GM23338 (cell line): Measurements from ENCODE around the gene CUTC. TPM values are rescaled to one million over a fixed set of nuclear protein-coding genes. Genes with fewer than 3 reads are reported as not detected.

Source experiments
- ATAC-seq: fragments of 200-7000 bp; cut with Tn5 transposase; 3 replicates; pipeline ENCODE4 v1.9.1; 2020
- DNase-seq: peaks from one replicate; pipeline ENCODE4 v3.0.0-alpha.2; 2015; ENCODE audit warnings: low spot score
- H2AFZ ChIP-seq: fragments of 200-600 bp; sonication (generic); 2 replicates; pipeline ENCODE4 v1.8.0; 2016; ENCODE audit warnings: antibody characterized with exemption, mild to moderate bottlenecking, moderate library complexity
- H3F3A ChIP-seq: fragments of 200-600 bp; sonication (generic); replicated peaks from 2 replicates; pipeline ENCODE4 v1.8.0; 2017; ENCODE audit warnings: antibody characterized with exemption, mixed run types, low read depth
- H3K27ac ChIP-seq: fragments of 200-600 bp; sonication (generic); 2 replicates; pipeline ENCODE4 v1.6.1; 2016; ENCODE audit warnings: low read depth
- H3K27me3 ChIP-seq: fragments of 200-600 bp; sonication (generic); 2 replicates; pipeline ENCODE4 v1.8.0; 2016; ENCODE audit warnings: mild to moderate bottlenecking, mixed run types, moderate library complexity; ENCODE audit not compliant: insufficient read depth
- H3K36me3 ChIP-seq: fragments of 200-600 bp; sonication (generic); 2 replicates; pipeline ENCODE4 v1.8.0; 2016; ENCODE audit warnings: mild to moderate bottlenecking; ENCODE audit not compliant: insufficient read depth
- H3K4me1 ChIP-seq: fragments of 200-600 bp; sonication (generic); 2 replicates; pipeline ENCODE4 v1.8.0; 2016; ENCODE audit warnings: mild to moderate bottlenecking, moderate library complexity; ENCODE audit not compliant: insufficient read depth
- H3K4me2 ChIP-seq: fragments of 200-600 bp; sonication (generic); 2 replicates; pipeline ENCODE4 v1.7.1; 2017; ENCODE audit warnings: mixed run types
- H3K4me3 ChIP-seq: fragments of 200-600 bp; sonication (generic); 2 replicates; pipeline ENCODE4 v1.6.1; 2016; ENCODE audit warnings: mixed run types
- H3K79me2 ChIP-seq: fragments of 200-600 bp; sonication (generic); replicated peaks from 2 replicates; pipeline ENCODE4 v1.8.0; 2017; ENCODE audit warnings: mild to moderate bottlenecking; ENCODE audit not compliant: insufficient read depth
- H3K9me2 ChIP-seq: fragments of 200-600 bp; sonication (generic); 2 replicates; pipeline ENCODE4 v1.8.0; 2017; ENCODE audit not compliant: insufficient read depth
- H4K20me1 ChIP-seq: fragments of 200-600 bp; sonication (generic); replicated peaks from 2 replicates; pipeline ENCODE4 v1.8.0; 2017; ENCODE audit warnings: mild to moderate bottlenecking; ENCODE audit not compliant: insufficient read depth
- H3K27ac Mint-ChIP-seq: 2 replicates; pipeline ENCODE4 v1.8.0; 2020; ENCODE audit warnings: inconsistent platforms, mild to moderate bottlenecking, moderate library complexity, mixed read lengths
- H3K27me3 Mint-ChIP-seq: 3 replicates; pipeline ENCODE4 v1.8.0; 2022; ENCODE audit warnings: low read depth, mild to moderate bottlenecking, moderate library complexity, mixed read lengths, inconsistent platforms; ENCODE audit not compliant: insufficient read depth, poor library complexity
- H3K36me3 Mint-ChIP-seq: 3 replicates; pipeline ENCODE4 v1.8.0; 2021; ENCODE audit warnings: low read depth, mild to moderate bottlenecking, inconsistent platforms, moderate library complexity, mixed read lengths
- H3K4me1 Mint-ChIP-seq: 3 replicates; pipeline ENCODE4 v1.8.0; 2020; ENCODE audit warnings: mild to moderate bottlenecking, inconsistent platforms, mixed read lengths
- H3K4me3 Mint-ChIP-seq: 3 replicates; pipeline ENCODE4 v1.8.0; 2021; ENCODE audit warnings: moderate library complexity, mild to moderate bottlenecking, inconsistent platforms, mixed read lengths
- H3K9me3 Mint-ChIP-seq: 3 replicates; pipeline ENCODE4 v1.8.0; 2020; ENCODE audit warnings: moderate library complexity, mild to moderate bottlenecking, inconsistent platforms, mixed read lengths
- CREB1 ChIP-seq: fragments of 250-450 bp; sonication (Bioruptor Pico); IDR thresholded peaks from 2 replicates; pipeline ENCODE4 v1.5.0; 2020; ENCODE audit warnings: low read depth, mild to moderate bottlenecking, moderate library complexity
- CTCF ChIP-seq, 2 experiments: fragments of 200-600 bp in 1 of 2; sonication (generic) in 1 of 2; conservative IDR thresholded peaks; 2 replicates each; pipeline versions ENCODE4 v1.5.1 to v1.6.1; 2016 to 2017; ENCODE audit warnings: antibody characterized with exemption in 2 of 2, low read depth in 2 of 2, mild to moderate bottlenecking in 2 of 2, moderate library complexity in 1 of 2
- ETS1 ChIP-seq: IDR thresholded peaks from 2 replicates; pipeline ENCODE4 v1.6.1; 2016; ENCODE audit warnings: antibody characterized with exemption
- EZH2 ChIP-seq: fragments of 200-600 bp; sonication (generic); IDR thresholded peaks from one replicate; pipeline ENCODE4 v1.8.0; 2017; ENCODE audit warnings: antibody characterized with exemption, mild to moderate bottlenecking, low read depth; ENCODE audit not compliant: unreplicated experiment
- EZH2phosphoT487 ChIP-seq: fragments of 200-600 bp; sonication (generic); IDR thresholded peaks from one replicate; pipeline ENCODE4 v1.8.1; 2018; ENCODE audit warnings: antibody characterized with exemption; ENCODE audit not compliant: unreplicated experiment
- POLR2AphosphoS5 ChIP-seq: IDR thresholded peaks from 2 replicates; pipeline ENCODE4 v1.6.1; 2016; ENCODE audit warnings: antibody characterized with exemption, low read depth
- STAT1 ChIP-seq: IDR thresholded peaks from one replicate; pipeline ENCODE4 v1.6.1; 2016; ENCODE audit warnings: antibody characterized with exemption; ENCODE audit not compliant: unreplicated experiment
- ZNF114 ChIP-seq: fragments of 250-450 bp; sonication (Bioruptor Pico); IDR thresholded peaks from 2 replicates; pipeline ENCODE4 v1.5.0; 2020; ENCODE audit warnings: mild to moderate bottlenecking, moderate library complexity
- ZNF462 ChIP-seq: fragments of 250-450 bp; sonication (Bioruptor Pico); IDR thresholded peaks from 2 replicates; pipeline ENCODE4 v1.5.0; 2020; ENCODE audit warnings: mild to moderate bottlenecking, moderate library complexity
- polyA plus RNA-seq: library from polyadenylated mRNA; unstranded; fragments of >200 nt; fragmentation: Nextera tagmentation; extraction: Ambion mirVana; gene quantifications from 2 replicates; pipeline ENCODE4 v1.2.1, GENCODE V29; 2016
- total RNA-seq: library from RNA; depleted of rRNA; stranded (reverse); fragments of >200 nt; shearing (Covaris generic); gene quantifications from 2 replicates; pipeline ENCODE4 v1.2.3, GENCODE V29; 2014

The CUTC gene
- total and polyA plus RNA-seq, 2 experiments from 2014 or later = 20.2 to 30.4 TPM

- Mint-ChIP-seq H3K4me3 (no peak overlapping the region), H3K36me3 (peaks cover 40% of the 10 kb centered on the region), H3K4me1 (no peaks in the 10 kb centered on the region), H3K9me3 (no peaks in the 10 kb centered on the region), H3K27ac (no peak overlapping the region), H3K27me3 (no peaks in the 10 kb centered on the region)
- Histone ChIP-seq H3K4me2 (no peak overlapping the region), H3K9me2 (no peaks in the 10 kb centered on the region), H3K27ac (no peak overlapping the region), H4K20me1 (peaks cover 3% of the 10 kb centered on the region), H3K79me2 (no peaks in the 10 kb centered on the region), H3F3A (no peaks in the 10 kb centered on the region), H3K36me3 (peaks cover 44% of the 10 kb centered on the region), H3K4me1 (no peaks in the 10 kb centered on the region), H2AFZ (no peak overlapping the region), H3K4me3 (no peak overlapping the region), H3K27me3 (no peaks in the 10 kb centered on the region)
- ATAC-seq (no peak), DNase-seq (no peak)
- TF ChIP-seq EZH2 (no peak), ZNF114 (CRISPR knock-in tag) (no peak), CREB1 (CRISPR knock-in tag) (no peak), CTCF (conservative IDR thresholded peaks at IDR 0.05; ENCODE audit: low read depth in 2 of 2) (no peak), EZH2phosphoT487 (no peak), ZNF462 (CRISPR knock-in tag) (no peak), POLR2AphosphoS5 (no peak), ETS1 (no peak), STAT1 (no peak)
These were observed 16.9 kb downstream of the CUTC start for GRCh38 chr10:99748823-99749451.
